DMS153 treated with DMSO at 0.1 percent for 48 hours (cell line): ENCODE data around the gene TM2D3.
"Not testable (repeated sequence)": the region's sequence is repeated elsewhere in the genome, so short reads cannot be mapped to it uniquely, and the experiment has no call there.

Experiments used
- DNase-seq: peaks from one replicate; lab custom pipeline; 2025; ENCODE audit not compliant: unreplicated experiment; lab: John Stamatoyannopoulos, UW

The TM2D3 gene

DNA sequence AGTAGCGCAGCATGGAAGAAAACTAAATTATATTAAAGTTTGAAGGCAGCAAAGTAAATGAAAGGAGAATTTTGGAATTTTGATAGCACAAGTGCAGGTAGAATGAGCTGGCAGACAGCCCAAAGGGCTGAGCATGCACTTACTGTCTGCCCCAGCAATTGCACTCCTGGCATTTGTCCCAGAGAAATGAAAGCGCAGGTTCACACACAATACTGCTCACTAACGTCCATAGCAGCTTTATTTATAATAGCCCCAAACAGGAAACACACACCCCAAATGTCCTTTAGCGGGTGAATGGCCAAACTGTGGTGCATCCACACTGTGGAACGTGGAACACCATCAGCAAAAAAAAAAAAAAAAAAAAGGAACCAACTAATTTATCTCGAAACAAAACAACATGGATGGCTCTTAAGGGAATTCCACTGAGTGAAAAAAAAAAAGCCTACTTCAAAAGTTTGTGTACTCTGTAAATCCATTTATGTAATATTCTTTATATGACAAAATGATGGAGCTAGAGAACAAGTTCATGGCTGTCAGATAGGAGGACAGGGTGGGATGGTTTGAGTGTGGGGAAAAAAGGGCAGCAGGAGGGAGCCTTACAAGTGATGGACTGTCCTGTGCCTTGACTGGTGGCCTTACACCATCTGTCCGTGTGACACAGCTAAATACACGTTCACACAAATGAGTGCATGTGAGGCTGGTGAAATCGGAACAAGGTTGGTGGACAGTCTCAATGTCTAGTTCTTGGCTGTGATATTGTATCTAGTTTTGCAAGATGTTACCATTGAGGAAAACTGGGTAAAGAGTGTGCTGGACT lies 6.0 kb upstream of the TM2D3 start:
- DNase-seq, result peak; percentile 34

DNA sequence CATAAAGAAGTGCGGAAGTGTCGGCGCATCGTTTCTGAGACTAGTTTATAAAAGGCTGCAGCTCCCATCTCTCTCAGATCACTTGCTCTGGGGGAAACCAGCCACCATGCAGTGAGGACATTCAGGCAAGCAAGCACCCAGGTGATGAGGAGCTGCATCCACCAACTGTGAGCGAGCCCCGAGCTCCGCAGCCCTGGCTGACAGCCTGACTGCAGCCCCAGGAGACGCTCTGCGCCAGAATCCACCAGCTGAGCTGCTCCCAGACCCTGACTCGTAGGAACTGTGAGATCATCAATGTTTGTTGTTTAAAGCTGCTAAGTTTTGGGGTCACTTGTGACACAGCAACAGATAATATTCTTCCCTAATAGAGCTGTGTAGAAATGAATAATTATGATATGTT lies 5.0 kb upstream of the TM2D3 start:
- no peak for DNase-seq

DNA sequence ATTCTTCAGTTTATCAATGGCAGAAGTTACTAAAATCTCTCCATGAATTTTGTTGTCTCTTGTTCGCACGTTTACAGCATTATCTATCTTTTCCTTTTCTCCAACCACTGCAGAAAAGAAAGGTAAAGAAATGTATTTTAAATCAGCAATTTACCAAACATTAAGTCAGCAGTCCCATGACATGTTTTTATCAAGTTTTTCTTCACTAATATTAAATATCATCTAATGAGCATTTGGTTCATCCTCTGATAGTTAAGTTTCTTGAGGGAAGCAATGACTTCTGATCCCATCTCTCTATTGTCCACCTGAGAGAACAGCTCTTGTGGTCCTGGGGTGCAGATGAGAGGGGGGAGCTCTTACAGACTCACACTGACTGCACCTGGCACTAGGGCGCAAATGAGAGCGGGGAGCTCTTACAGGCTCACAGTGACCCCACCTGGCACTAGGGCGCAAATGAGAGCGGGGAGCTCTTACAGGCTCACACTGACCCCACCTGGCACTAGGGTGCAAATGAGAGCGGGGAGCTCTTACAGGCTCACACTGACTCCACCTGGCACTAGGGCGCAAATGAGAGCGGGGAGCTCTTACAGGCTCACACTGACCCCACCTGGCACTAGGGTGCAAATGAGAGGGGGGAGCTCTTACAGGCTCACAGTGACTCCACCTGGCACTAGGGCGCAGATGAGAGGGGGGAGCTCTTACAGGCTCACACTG lies 2.6 kb upstream of the TM2D3 start:
- DNase-seq, result not testable (repeated sequence)

DNA sequence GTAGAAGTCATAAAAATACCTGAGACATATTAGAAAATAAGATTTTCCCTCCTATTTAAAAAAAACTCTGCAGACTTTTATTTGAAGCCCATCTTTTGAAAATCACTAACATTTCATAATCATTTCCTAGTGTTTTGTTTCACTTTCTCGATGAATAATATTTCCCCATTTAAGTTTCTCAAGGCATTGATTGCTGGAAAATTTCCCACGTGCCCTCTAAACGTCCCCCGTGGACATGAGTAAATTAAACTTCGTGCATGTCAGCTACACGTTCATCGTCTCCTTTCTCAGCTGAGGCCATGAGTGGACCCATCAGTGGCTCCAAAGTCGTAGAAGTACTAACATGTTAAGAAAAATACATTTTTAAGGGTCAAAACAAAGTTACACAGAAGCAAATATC lies 2.0 kb upstream of the TM2D3 start:
- DNase-seq, result no peak

DNA sequence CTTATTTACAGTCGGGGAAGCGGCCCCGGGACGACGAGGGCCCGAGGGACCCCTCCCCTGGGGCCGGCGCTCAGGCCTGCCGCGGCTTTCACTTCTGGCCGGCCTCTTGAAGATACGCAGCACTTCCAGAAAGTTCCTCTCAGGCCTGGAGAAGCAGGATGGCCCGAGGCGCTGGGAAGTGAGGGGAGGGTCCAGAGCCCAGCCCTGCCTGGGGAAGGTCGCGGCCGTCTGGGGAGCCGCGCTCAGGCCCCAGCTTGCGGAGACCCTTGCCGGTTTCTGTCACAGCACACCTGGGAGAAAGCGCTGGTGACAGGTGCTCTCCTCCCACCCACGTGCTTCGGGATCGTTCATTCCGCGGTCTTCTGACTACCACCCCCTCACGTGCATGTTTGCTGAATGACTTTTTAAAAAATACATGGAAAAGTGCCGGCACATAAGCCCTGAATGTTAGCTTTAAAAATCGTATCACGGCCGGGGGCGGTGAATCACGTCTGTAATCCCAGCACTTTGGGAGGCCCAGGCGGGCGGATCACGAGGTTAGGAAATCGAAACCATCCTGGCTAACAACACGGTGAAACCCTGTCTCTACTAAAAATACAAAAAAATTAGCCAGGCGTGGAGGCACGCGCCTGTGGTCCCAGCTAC lies 727 bp upstream of the TM2D3 start:
- DNase-seq, result no peak

DNA sequence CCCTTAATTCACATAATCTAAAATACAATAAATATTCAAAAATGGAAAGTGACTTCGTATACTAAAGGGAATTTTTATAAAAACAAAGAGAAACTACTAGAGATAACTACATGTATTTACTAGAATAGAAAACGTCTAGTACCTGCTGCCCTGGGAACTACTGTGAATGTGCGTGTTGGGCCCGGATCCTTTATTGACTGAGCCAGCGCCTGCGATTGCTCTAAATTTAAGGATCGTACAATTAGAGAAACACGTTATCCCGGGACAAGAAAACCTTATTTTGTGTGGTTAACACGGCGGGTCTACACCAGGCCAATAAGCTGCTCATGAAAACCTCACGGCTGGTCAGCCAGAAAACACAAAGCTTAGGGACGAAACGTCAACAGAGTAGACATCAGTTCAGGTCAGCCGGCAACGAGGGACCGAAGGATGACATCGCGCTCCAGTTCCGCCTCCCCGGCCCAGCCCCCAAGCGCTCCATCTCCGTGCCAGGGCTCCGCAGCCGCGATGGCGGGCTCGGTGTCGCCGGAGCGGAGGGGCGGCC lies 555 bp downstream of the TM2D3 start:
- DNase-seq, result no peak

DNA sequence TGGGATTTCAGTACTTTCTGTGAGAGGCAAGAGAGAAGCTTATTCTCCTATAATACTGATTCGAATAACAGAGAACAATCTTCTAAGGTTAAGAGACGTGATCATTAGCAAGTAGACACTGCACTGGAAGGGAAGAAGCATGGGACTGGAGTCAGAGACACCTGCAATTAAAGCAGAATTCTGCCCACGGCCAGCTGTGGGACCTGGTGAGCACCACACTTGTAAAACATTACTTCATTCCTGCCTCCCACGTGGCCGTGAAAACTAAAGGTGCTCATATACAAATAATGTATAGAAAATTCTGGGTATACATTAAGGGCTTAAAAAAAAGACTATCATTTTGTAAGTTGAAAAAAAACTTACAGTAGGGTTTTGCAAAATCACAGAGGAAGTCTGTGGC lies 2.0 kb downstream of the TM2D3 start:
- DNase-seq, result no peak

DNA sequence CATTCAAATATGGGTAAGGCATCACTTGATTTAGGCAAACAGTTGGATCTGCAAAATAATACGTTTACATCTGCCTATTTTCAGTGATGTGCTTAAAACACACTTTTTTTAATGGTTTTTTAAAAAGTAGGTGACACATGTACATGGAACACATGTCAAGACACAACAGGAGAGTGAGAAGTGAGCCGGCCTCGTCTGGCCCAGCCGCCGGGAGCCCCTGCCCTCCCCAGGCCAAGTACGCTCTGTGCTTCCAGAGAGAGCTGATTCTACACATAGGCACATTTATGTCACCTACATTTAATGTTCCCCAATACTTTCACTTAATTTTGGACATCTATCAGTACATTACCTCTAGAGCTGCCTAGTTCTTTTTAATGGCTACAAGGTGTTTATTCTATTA lies 3.8 kb downstream of the TM2D3 start:
- no peak for DNase-seq

DNA sequence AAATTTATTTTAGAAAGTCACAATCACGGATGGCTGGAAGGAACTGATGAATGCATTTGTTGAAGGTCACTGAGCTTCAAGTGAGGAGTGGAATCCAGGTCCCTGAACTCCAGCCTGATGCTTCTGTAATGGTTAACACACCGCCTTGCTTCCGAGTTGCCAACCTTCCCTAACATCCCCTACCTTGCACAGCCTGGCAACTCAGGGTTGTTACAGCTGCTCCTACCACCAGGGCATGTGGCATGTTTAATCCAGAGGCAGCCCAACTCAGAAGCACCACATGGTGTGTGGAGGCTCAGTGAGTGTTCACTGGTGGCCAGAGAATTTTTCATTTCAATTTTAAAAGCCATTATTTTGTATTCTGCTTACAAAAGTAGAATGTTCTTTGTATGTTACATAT lies 4.9 kb downstream of the TM2D3 start:
- DNase-seq, result no peak

DNA sequence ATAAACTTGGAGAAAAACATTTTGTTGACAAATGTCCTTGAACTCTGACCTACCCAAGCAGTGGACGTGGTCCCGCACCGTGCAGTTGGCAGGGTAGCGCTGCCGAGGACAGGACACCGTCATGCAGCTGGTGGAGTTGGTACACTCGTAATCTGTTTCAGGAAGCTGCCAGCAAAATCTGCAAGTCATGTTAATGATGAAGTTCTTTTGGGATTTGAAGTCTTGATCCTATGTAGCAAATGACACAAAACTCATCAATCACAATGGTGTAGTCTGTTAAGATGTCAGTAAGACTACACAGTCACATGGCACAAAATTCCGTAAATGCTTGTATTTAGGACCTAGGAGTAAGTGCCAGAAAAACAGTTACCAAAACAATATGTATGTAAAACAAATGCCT lies 5.5 kb downstream of the TM2D3 start:
- DNase-seq, result no peak

DNA sequence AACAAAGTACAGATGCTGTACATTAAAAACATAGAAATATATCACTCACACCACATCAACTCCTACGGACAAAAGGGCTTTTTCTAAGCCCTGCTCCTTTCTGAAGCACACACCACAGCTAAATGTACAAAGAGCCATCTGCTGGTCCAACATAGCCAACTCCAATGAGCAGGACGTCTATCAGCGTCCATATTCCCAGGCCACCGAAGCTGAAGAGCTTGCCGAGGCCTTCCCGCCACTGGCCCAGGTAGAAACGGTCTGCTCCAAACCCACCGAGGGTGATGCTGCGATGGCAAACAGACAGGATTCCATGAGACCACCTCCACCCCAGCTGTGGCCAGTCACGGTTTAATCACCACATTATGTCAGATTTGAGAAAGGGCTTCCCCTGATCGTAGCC lies 9.8 kb downstream of the TM2D3 start:
- DNase-seq, result no peak

DNA sequence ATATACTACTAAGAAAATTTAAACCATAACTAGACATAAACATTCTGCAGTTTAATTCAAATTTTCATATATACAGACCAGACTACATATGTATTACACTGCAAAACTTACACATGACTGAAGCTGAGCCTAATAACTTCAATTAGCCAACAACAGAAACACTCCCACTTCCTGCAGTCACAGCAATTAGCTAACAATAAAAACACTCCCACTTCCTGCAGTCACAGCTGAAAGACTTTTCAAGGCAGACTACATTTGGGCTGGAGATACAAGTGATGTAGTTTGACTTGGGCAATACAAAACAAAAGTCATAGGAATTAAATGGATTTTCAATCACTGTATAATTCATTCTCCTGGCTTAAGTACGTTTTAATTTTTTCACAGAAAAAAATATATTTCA lies 10.3 kb downstream of the TM2D3 start:
- no peak for DNase-seq

DNA sequence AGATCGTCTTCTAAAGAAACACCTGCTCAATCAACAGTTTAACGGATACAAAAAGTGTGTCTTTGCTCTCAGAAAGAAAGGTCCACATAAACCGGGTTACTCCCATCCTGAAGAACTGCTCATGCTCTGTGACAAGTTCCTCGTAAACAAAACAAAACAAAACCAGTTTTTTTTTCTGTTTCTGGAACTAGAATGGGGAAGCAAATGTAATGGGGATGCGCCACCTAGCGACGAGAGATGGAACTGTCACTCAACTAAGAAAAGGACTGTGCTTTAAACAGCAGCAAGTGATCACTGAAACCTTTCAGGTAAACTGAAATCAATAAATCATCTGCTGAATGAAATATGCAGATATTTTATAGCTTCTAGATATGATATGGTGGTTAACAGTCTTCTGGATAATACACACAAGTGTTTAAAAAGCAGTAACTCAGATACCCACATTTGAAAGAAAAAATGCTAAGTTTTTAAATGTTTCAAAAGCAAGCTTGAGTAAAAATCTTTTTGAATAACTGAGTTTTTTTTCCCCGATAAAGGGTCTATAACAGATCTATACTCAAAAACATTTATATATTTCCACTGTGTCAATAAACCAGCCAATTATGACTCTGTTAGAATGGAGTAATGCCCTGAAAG lies 10.9 kb downstream of the TM2D3 start:
- no peak for DNase-seq

DNA sequence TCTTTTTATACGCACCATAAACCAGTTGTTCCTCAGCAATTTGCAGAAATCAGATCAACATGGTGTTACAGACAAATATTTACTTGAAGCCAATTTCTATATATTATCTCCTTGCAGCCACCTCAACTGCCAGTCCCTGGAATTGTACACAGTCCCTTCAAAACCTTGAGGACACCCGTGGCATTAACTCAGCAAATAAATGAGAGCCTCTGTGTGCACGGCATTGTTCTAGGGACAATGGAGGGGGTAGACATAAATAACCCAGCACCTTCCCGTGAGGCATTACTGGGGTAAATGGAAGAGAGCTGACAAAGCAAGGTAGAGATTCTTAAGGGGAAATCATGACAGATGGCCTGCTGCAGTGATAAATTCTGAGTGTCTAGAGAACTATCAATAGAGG lies 12.5 kb downstream of the TM2D3 start:
- no peak for DNase-seq

DNA sequence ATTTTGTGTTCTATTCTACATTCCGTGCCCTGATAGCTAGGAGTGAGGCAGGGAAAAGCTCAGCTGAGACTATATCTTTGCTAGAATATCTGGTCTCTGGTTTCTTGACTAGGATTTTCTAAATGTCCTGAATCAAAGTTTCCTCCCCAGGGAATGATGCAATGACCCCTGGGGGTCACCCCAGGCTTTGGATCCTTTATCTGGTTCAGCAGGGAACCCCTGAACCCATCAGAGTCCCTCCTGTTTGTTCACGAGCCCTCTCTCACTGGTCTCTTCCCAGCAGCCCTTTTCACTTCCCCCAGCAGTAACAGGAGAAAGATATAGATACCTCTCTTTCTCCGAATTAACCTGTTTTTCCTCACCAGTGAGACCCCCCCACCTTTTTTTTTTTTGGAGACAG lies 14.3 kb downstream of the TM2D3 start:
- DNase-seq, result no peak

DNA sequence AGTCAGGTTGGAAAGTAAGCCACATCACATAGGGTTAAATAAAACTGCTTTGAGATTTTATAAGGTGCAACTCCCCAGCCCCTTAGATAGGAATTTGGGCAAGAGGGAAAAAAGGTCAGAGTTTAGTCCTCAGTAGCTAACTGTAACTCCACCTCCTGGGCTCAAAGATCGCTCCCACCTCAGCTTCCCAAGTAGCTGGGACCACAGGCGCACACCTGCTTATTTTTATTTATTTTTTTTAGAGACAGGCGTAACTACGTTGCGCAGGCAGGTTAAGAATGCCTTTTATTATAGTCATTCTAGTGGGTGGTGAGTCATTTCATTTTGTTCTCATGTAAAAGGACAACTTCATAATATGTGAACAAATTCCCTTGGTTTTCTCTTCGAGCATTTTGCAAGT lies 14.7 kb downstream of the TM2D3 start:
- no peak for DNase-seq

DNA sequence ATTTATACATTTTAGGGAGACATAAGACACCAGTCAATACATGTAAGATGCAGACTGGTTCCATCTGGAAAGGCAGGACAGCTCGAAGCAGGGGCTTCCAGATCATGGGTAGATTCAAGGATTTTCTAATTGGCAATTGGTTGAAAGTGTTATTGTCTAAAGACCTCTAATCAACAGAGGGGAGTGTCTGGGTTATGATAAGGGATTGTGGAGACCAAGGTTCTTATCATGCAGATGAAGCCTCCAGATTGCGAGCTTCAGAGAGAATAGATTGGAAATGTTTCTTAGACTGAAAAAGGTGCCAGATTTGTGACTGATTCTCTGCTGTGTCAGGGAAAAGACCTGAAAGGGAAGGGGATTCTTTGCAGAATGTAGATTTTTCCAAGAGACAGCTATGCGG lies 15.1 kb downstream of the TM2D3 start:
- DNase-seq, result no peak

DNA sequence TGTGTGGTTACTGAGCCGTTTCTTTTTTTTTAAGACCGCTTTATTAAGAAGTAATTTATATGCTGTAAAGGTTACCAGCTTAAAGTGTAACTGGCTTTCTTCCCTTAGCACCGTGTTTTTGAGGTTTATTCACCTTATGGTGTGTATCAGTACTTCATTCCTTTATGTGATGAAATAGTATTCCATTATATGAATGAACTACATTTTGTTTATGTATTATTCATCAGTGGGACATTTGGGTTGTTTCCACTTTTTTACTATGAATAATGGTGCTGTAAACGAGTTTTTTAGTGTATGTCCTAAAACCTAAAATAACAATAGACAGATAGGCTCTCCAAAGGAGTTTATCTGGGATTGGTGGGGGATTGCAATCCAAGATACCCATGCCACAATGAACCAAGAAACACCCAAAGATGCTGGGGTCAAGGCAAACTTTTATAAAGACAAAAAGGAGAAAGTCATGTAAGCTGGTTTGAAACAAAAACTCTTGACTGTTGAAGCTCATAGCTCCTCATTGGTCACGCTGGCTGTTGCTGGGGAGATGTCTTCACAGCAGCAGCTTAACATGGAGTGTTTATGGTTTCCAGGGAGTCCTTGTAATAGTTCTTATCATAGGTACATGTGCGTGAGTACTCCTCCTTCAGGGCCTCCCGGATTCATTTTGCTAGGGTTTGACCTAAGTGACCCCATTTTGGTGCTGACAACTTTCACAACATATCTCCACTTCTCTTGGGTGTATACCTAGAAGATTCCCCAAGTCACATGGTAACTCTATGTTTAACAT lies 16.0 kb downstream of the TM2D3 start:
- no peak for DNase-seq

DNA sequence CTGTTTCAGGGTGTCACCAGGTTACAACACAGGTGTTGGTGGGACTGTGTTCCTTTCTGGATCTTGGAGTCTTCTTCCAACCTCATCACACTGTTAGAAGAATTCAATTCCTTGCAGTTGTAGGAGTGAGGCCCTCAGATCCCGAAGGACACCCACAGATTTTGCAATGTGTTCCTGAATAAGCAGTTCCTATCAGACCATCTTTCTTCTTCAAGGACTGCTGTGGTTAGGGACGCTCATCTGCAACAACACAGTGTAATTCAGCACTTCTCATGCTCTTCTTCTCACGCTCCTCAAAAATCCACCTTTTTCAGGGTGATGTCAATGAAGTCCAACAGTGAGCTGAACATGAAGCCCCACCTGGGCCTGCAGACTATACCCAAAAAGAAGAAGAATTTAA lies 18.8 kb downstream of the TM2D3 start:
- no peak for DNase-seq

DNA sequence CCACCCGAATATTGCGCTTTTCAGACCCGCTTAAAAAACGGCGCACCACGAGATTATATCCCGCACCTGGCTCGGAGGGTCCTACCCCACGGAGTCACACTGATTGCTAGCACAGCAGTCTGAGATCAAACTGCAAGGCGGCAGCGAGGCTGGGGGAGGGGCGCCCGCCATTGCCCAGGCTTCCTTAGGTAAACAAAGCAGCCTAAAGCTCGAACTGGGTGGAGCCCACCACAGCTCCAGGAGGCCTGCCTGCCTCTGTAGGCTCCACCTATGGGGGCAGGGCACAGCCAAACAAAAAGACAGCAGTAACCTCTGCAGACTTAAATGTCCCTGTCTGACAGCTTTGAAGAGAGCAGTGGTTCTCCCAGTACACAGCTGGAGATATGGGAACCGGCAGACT lies 25.5 kb downstream of the TM2D3 start:
- DNase-seq, result not testable (repeated sequence)

DNA sequence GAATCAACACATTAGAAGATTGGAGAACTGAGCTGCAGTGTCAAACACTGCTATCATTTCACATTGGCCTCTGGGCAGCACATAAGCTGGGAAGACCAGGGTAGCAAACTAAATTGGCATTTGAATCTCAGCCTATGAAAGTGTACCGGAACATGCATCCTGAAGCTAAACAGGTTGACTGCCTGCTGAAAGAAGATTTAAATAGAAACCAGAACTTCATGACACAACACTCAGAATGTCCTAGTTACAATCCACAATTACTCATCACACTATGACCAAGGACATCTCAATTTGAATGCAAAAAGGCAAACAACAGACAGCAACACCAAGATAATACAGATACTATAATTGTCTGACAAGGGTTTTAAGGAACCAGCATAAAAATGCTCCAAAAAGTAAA lies 26.2 kb downstream of the TM2D3 start:
- no peak for DNase-seq
